Nucleus accumbens (tissue), 56 donors: ENCODE measurements around the gene UBE2D2.

Experiments
- DNase-seq, 56 donors: peaks; one replicate each; lab custom pipeline; 2025; lab: John Stamatoyannopoulos, UW

Gene UBE2D2

GRCh38 chr5:139633295-139634027 is 72.3 kb downstream of the UBE2D2 start:
- DNase-seq = peak in 42 of 56 donors; percentile 26 to 80 (median 53)

GRCh38 chr5:139634028-139634325 is 72.8 kb downstream of the UBE2D2 start:
- no peak for DNase-seq

- DNase-seq = no peak
Observed at GRCh38 chr5:139634541-139634940, 73.4 kb downstream of the UBE2D2 start.

DNA sequence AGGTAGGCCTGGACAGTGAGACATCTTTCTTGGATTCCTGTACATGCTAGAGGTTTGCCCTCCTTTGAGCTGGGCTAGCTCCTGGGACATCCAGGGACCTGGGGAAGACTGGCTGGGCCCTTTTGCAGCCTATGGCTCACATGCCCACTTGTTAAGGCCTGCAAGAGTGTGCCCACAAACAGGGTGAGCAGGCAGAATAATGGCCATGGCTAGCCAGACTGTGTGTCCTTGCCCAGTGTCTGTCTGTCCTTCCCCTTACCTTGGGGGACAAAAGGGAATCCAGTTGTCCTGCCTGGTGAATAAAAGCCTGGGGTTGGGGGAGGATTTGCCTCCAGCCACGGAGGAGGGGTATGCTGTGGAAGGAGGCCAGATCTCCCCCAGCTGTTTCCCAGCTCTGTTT is 74.1 kb downstream of the UBE2D2 start:
- no peak for DNase-seq

DNA sequence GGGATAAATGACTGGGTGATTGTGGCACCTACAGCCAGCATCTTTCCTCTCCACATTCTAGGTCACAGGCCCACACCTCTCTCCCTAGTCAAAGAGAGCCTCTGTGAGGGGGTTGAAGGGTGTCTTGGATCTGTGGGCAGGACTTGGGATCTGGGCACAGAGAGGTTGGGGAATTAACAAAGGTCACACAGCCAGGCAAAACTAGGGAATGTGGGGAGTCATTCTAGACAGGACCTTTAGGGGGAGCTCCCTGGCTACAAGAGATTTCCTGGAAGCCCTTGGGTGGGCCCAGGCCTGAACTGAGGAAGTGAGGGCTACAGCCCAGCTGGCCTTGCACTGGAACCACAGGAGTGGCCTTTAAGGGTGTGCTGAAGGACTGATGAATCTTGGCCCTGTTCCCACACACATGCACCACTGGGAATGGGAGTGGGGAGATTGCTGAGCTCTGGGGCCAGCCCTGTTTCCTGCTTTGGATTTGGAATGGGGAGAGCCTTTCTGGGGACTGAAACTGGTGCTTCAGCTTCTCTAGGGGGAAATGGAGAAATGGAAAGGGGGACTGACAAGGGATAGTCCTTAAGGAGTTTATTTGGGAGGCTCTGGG is 74.6 kb downstream of the UBE2D2 start:
- peak in 20 of 56 donors; percentile 28 to 62 (median 40) for DNase-seq

- no peak for DNase-seq
Observed at GRCh38 chr5:139636207-139636792, 75.2 kb downstream of the UBE2D2 start.

DNA sequence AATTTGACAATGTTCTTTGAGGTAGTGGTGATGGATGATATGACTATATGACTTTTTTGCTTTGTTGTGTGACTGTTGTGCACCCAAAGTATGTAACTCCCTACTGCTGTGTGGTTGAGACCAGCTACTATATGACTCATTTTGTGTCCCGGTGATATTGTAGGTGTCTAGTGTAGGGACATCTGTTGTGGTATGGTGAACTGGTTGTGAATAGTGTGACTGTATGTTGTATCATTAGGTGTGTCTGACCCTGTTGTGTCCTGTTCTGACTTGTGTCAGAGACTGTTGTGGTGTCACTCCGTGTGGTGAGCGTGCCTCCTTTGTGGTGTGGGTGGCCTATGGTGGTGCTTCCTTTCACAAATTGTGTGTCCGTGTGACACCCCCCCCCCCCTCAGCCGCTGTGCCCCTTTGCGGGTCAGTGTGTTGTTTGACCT is 75.9 kb downstream of the UBE2D2 start:
- DNase-seq = no peak

DNA sequence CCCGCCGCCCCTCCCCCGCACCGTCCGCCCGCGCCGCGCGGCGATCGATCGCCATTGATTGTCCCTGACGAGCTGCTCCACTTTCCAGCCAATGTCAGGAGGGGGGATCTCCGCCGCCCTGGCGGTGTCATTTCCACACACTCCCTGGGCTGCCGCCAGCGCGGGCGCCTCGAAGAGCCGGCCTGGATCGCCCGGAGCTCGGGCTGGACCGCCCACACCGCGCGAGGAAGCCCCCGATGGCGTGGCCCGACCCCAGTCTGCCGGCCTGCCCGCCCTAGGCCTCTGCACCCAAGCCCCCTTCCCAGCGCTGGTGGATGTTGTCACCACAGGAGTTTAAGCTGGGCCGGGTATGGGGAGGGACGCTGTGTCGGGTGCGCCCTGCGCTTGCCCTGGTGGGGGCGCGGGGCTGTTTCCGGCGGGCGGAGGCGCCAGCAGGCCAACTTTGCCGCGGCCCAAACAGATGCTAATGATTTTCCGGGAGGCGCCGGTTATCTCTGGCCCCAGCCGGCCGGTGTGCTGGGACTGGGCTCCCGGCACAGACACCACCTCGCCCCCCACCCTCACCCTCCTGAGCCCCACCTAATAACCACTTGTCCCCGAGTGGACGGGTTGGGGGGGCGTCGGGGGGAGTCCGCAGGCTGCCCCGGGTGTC is 76.4 kb downstream of the UBE2D2 start:
- DNase-seq = peak in 47 of 56 donors; percentile 30 to 87 (median 72)

GRCh38 chr5:139638090-139638735 is 77.1 kb downstream of the UBE2D2 start:
- peak in 50 of 56 donors; percentile 47 to 89 (median 76) for DNase-seq

- DNase-seq = no peak
Observed at GRCh38 chr5:139638736-139639618, 77.8 kb downstream of the UBE2D2 start.

GRCh38 chr5:139639619-139640380 is 78.7 kb downstream of the UBE2D2 start:
- DNase-seq = peak in 22 of 56 donors; percentile 19 to 72 (median 43)

DNA sequence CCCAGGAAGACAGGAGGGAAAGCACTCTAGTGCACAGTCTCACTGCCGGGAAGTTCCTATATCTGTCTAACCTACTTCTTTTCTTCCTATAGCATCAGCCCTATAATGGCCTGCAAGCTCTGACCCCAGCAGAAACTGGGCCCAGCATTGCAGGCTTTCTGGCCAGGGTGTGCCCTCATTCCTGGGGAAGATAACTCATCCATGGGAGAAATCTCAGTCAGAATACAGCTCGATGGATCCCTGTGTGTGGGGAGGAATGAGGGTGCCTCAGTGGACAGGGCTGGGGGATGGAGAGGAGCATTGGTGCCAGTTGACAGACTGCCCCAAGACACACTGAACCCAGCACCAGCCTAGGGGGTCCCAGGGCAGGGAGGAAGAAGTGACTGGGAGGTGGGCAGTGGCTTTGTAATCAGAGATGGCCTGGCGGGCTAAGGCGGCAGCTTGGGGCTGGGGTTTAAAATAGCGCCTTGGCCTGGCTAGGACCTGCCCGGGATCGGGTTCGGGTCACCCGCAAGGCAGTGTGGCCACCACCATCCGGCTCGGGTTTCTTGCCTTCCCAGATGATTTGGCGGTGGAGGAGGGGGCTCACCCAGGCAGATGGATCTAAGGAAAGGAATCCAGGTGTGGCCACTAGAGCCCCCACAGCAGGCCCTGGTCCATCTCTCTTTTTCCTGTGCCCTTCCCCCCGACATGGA is 79.4 kb downstream of the UBE2D2 start:
- no peak for DNase-seq

GRCh38 chr5:139641116-139642080 is 80.3 kb downstream of the UBE2D2 start:
- no peak for DNase-seq

DNA sequence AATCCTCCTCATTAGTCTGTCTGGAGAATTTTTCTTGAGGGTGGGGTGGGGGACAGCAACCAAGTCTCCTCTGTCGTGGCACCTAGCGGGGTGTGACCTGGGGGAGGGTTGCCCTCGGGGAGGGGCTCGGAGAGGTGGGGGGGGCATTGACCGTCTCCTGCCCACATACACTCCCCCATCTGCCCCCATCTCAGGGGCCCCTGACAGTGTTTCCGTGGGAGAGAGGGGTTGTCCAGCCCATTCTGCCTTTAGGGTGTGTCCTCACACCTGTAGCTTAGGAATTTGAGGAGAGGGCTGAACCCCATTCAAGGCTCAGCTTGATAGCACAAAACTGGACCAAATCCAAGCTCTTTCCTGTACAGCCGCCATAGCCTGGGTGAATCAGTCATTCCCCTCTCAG is 81.1 kb downstream of the UBE2D2 start:
- no peak for DNase-seq

- DNase-seq = no peak
Observed at GRCh38 chr5:139642891-139643871, 82.0 kb downstream of the UBE2D2 start.

- DNase-seq = no peak
Observed at GRCh38 chr5:139644001-139644456, 82.9 kb downstream of the UBE2D2 start.
